NCI-H526 treated with DMSO at 0.1 percent for 48 hours (cell line): Measurements from ENCODE around the gene SS18.

Experiments
- DNase-seq: peaks from one replicate; lab custom pipeline; 2025; lab: John Stamatoyannopoulos, UW

The SS18 gene

DNA sequence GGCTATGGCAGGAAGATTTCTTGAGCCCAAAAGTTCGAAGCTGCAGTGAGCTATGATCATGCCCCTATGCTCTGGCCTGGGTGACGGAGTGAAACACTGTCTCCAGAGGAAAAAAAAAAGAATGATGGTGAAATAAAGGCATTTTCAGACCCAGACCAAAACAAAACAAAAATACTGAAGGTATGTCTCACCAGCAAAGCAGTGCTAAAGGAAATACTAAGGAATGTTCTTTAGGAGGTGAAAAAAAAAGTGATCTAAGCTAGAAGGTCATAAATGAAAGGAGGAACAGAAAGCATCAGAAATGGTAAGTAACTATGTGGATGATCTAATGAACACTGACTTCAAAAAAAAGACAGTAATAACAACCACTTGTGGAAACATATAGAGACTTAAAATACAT is 18.7 kb downstream of the SS18 start:
- DNase-seq: no peak

DNA sequence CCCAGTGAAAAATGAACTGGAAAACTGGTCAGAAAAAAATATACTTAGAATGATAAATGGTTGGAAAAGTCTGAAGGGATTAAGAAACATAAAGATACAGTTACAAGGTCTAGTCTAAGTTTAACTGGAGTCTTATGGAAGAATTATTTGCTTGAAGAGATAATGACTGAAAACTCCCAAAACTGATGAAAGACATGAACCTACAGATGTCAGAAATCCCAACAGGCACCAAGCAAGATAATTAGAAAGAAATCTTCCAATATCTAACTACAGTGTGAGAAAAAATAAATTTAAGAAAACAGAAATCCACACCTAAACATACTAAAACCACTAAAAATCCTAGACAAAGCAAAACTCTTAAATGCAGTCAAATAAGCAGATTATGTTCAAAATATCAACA is 19.4 kb downstream of the SS18 start:
- no peak for DNase-seq

DNA sequence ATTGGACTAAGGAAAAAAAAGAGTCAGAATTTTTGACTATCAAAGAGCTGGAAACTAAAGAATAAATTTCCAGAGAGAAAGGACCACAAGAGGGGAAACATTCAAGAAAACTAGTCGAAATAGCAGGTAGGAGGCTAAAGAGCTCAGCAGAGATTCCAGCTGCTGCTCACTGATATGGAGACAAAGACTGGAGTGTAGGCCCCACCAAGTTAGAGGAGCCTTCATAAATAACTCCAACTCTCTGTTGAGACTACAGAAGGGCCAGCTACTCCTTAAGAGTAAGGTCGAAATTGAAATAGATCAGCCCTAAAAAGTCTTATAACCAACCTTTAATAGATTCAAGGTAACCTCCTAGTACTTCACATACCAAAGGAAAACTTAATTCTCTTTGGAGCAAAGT is 31.1 kb downstream of the SS18 start:
- DNase-seq: no peak

DNA sequence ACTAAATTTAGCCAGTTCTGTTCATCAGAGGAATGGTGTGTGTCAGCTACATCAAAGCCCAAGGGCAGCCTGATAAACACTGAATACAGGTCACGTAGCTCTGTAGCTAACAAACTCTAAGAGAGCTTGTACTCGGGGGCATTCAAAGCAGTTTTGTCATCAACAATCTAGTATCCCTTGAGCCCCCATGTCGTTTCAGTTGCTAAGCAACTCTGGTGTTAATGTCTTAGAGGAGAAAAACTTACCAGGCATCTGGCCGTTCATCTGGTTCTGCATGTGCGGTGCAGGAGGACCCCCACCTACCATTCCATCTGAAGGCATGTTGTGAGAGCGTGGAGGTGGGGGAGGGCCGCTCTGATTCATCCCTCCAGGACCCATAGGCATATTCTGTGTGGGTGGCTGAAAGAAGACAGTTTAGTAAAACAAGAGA is 33.1 kb downstream of the SS18 start:
- DNase-seq: no peak

DNA sequence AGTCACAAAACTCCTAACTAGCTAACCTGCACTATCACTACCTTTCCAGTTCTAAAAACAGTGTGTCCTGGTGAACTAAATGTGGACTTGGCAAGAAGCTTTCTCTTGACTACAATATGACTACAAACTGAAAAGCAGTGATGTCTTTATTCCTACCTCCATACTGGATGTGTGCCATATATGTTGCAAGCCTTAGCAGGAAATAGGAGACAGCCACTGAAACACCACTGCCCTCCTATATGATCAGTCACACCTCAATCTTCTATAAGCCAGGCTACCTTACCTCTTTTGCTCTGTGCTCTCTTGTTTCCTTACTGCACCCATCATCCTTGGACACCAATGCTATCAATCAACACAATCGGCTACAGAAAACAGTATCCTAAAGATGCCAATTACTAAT is 34.1 kb downstream of the SS18 start:
- no peak for DNase-seq

DNA sequence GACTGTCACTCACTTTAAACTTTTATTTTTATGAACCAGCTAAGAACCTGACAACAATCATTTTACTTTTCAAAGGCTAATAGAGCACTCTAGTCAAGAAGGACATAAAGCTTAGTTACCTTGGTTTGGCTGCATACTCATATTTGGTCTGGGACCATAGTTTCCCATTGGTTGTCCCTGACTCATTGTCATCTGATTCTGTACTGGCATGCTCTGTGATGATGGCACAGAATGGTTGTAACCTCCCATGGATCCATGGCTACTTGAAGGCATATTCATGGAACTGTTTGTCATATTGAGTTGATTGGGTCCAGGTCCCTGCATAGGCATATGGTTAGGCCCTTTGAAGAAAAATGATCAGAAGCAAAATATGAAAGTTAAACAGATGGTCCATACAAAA is 37.9 kb downstream of the SS18 start:
- no peak for DNase-seq

DNA sequence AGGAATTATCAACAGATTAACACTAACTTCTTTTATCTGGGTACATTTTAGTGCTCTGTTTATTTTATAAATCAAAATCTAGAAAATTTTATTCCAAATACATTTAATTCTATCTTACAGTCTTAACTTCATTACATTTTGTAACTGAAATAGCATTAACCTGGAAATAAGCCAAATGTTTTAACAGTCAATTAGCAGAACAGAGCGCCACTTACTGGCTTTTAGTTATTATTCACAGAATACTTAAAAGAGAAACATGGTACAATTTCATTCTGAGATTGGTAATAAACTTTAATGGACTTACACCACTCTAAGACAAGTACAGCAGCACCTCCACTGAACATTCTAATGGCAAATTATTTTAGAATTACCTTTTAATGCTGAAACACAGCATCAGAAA is 38.6 kb downstream of the SS18 start:
- DNase-seq: no peak

DNA sequence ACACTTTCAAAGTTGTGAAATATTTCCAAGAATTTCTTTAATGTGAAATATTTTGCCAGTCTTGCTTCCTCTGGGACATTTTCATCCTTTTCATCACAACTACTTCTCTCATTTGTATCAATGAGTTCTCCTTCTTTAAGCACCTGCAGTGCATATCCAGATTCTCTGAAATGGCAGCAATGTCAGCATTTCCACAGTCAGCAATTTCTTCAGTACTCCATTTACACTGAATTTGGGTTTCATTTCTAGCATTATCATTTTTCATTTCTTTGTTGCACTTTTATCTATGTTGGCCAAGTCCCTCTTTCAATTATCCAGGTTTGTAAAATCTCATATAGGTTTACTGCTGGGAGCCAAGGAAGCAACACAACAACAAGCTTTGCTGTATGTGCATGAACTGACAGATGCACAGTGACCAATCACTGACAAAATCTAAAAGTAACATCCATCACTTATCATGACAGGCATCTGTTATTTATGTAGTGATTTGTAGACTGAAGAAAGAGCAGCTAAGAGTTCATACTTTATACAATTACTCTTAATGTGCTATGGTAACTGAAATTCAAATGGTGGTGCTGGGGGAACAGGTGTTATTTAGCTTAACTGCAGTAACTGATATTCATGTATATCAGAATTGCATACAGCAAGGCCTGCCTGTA is 43.9 kb downstream of the SS18 start:
- peak; percentile 52 for DNase-seq

DNA sequence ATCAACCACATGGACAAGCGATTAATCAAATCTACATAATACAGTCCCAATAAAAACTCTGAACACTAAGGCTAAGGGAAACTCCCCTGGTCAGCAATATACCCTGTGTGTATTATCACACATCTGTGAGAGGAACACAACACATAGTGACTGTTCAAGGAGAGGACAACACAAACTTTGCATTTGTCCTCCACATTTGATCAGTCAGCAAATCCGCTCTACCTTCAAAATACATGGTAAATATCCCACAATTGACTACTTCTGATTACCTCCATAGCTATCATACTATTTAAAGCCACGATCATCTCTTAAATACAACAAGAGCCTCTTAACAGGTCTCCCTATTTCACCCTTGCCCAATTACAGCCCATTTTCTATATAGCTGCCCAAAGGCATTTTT is 45.6 kb downstream of the SS18 start:
- no peak for DNase-seq

DNA sequence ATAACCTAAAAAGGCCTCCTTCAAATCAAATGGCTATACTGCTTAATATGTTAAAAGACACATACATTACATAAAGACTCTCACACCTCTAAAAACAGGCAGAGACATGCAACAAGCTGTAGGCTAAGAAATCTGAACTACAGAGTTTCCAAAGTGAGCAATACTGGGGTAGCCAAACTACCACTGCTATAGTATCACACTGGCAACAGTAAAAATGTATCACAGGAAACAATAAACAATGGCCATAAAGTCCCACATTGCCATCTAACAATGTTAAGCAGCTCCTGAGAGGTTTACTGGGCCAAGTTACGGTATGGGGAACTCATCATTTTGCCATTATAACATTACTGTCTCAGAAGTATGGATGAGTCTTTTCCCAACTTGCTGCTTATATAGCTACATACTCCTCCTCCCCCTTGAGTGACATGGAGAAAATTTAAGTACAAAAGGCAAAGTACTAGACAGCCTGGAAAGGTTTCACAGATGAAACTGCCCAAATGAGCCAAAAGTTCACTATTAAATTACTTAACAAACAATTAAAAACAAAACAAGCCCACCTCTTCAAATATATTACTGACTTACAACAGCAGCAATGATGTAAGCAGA is 50.3 kb downstream of the SS18 start:
- DNase-seq: no peak

DNA sequence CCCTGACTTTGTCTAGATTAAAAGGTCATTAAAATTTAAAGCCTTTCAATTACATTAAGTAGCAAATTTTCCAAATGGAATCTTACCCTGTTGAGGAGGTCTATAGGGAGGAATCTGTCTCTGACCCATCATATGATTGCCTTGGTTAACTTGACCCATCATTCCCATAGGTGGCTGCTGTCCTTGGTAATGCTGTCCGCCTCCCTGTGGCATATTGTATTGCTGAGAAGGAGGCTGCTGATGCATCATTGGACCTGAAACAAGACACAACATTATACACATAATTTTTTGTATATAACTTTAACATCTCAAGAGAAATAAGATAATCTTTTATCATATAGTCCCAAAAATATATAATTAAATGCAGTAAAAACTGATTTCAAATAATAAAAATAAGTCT is 51.2 kb downstream of the SS18 start:
- no peak for DNase-seq

DNA sequence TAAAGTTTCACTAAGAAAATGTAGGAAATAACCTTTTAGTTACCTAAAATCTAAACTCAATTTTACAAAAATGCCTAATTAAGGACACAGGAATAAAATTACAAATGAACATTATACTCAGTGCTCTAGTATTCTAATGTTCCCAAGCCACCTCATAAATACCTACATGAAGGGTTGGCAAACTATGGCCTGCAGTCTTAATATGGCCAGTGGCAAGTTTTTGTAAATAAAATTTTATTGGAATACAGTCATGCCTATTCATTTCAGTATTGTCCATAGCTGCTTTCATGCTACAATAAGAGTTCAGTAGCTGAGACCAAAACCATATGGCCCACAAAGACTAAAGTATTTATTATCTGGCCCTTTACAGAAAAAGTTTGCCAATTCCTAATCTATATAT is 53.8 kb downstream of the SS18 start:
- DNase-seq: no peak

DNA sequence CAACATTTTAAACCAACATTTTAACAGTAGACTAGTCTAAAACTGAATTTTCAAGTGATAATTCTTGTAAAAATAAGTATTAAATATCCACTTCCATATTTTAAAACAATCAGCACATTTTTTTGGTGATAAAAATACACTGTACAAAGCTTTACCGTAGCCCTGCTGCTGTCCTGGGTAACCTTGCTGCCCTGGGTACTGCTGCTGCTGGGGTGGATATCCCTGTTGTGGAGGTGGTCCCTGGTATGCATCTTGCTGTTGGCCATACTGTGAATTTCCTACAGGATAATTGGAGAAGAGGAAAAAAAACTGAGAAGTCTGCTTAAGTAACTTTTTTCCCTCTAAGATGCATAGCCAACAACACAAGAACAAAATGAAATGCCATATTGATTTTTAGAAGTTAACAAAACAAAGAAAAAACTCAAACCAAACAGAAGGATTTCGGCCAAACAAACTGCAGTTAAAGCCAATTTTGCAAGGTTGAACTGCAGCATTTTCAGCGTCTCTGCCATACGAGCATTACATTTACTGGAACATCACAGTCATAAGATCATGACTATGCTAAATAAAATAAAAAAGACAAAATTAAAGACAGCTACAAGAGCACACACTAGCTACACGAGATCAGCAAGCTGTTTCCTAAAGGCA is 55.4 kb downstream of the SS18 start:
- no peak for DNase-seq

DNA sequence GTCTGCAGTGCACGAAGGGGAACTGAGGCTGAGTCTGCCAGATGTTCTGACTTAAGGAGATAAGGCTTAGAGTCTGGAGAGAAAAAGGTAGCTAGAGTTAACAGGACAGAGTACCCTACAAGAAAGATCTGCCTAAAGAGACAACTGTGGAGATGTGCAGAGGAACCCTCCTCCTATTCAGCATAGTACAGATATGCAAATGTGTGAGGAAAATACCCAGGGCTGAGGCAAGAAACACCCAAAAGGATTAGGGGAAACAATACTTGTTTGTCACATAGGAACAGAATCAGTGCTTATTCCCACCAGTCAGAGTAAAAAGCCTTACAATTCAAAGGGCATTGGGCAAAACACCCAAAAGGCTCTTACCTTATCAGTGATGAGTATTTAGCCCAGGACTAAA is 67.8 kb downstream of the SS18 start:
- peak; percentile 79 for DNase-seq

DNA sequence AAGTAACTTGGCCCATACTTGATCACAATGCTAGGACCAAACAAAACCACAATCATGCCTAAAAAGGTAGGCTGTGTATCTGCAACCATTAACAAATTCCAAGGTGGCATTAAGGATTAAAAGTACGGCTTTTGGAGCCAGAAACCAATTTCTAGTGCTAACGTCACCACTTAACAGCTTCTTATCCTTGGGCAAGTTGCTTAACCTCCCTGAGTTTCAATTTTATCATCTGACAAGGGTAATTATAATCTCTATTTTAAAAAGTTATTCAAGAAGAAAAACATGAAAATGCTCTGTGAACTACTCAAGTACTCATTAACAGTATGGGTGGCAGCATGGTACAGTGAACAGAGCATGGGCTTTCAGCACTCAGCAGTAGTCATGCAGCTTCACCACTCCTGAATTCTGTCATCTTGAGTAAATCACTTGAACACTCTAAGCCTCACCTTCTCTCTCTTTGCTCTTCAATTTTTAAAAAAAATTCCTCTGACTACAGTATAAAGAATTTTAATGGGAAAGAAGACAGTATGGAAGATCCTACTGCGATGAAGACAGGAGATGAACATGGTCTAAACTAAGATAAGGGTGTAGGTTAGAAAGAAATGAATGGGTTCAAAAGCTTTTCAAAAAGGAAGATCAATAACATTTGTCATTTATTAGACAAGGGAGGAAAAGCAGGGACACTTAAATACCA is 69.2 kb downstream of the SS18 start:
- no peak for DNase-seq

DNA sequence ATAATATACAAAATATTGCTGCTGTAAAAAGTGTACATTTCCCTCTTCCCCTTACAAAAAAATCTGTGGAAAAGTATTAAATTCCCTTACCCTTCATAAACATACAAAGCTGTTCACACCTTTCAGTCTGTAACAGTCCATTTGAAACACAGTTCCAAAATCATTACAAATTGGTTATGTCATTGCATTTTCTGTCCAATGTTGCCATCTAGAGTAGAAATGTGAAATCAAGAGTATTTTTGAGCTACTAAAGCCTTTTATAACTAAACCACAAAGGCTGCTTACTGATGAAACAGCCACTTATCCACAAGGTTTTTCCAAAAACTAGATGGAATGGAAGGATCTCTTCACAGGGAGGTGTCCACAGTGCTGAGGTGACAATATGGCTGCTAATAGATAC is 72.5 kb downstream of the SS18 start:
- DNase-seq: no peak

DNA sequence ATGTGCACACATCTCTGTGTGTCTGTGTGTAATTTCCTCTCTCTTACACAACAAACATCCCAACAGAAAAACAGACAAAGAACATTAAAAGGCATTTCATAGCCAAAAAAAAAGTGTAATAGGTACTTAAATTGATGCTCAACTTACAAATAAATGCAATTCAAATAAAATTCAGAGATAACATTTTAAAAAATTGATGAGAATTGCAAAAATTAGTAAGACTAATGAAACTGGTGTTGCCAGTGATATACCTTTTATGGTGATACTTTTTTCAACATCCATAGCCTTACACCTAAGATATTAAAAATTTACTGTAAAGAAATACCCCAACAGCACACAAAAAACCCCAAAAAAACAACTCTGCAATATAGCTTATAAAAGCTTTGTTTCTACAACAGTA is 76.0 kb downstream of the SS18 start:
- no peak for DNase-seq

DNA sequence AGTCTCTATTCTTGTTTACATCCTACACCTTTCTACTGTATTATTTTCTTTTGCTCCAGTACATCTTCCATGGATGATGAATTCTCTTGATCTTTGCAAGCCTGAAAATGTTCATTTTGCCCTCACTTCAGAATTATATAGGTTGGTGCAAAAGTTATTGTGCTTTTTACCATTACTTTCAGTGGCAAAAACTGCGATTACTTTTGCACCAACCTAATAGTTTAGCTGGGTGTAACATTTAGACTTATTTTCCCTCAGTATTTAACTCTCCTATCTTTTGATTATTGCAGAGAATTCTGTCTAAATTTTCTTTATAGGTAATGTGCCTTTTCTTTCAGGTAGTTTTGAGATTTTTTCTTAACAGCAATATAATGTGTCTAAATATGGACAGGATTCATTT is 81.8 kb downstream of the SS18 start:
- no peak for DNase-seq

DNA sequence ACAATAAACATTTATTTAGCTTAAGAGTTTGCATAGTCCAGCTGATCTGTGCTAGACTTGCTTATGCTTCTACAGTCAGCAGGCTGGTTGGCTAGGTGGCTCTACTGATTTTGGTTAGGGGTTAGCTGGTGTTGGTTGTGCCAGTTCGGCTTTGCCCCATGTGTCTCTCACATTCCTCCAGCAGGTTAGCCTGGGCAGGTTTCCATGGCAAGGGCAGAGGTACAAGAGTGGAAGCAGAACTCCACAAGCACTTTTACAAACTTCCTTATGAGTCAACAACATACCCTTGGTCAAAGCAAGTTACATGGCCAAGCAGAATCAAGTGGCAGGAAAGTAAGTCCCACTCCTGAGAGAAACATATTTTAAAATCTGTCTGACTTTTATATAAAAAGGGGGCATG is 82.3 kb downstream of the SS18 start:
- no peak for DNase-seq

DNA sequence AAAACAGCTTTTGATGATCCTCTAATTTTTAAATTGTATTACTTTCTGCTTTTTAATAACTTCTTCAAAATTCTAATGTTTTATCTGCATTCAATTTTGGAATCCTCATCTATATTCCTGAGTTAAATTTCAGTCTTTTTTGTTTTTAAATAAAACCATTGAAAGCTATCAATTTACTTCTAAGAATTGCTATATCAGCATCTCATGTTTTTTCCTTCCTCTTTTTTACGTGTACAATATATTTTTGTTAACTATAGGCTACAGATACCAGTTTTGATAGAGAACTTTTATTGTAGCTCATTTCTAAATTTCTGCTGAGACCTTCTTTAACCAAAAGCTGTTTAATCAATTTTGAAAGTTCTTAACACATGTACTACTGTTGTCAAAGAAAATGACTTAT is 84.5 kb downstream of the SS18 start:
- DNase-seq: no peak

DNA sequence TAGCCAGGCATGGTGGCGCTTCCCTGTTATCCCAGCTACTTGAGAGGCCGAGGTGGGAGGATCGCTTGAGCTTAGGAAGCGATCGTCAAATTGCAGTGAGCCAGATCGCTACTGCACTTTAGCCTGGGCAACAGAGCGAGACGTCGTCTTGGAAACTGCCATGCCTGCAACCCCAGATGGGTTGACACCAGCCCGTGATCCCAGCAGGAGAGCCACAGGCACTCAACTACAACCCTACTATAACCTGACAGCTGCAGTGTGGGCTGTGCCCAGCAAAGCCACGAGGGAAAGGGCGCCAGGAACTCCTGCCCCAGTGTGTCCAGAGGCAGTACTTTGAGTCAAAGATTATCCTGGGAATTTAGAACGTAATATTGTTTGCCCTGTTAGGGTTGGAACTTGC is 85.6 kb downstream of the SS18 start:
- DNase-seq: no peak

DNA sequence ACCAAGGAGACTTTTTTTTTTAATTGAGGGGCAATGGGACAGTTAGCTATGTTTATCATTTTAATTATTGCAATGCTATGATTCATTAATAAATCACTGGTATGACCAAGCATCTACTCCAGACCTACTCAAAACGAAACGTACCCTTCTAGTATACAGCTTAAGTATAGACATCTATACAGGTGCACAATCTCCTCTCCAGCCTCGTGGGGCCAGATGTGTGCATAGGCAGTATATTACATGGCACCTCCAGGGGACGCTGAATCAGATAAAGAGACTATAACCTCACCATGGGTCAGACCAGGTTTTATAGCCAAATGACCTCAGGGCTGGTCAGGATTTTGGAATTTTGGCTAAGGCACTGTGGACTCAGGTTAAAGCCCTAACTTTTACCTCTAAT is 86.6 kb downstream of the SS18 start:
- DNase-seq: no peak

DNA sequence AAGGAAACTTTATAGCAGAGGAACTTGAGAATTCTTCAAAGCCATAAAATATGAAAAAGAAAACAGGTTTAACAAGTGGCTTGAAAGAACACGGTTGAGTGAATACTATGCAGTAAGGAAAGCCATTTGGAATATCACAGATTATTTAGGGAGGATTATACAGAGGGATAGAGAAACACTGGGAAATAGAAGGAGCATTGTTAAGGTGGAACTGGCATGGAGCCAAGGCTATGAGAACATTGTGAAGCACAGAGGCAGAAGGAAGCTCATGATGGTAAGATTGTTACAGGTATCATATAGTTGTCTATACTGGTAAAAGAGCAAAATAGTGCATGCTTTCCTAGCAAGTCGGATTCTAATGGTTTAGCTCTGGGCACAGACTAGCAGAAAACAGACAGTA is 87.1 kb downstream of the SS18 start:
- no peak for DNase-seq
